Activated B cell treated with CpG ODN at 0.5 μM for 24 hours (primary cell): ENCODE measurements around the gene TCF15. TPM values are rescaled to one million over a fixed set of nuclear protein-coding genes. Genes with fewer than 3 reads are reported as not detected.

Experiments used
- ATAC-seq: fragments of 200-7000 bp; cut with Tn5 transposase; one replicate; pipeline ENCODE4 v1.10.0; 2021; ENCODE audit warnings: low read depth, mild to moderate bottlenecking, moderate library complexity
- CTCF ChIA-PET: fragments of 350-600 bp; sonication (Branson Sonifier 250); formaldehyde crosslinking; loops from one replicate; lab custom pipeline; 2021; ENCODE audit warnings: antibody characterized with exemption; lab: Charles Lee
- POLR2A ChIA-PET: fragments of 350-600 bp; sonication (Branson Sonifier 250); formaldehyde crosslinking; loops from one replicate; lab custom pipeline; 2021; ENCODE audit warnings: antibody characterized with exemption; lab: Charles Lee
- DNase-seq: peaks from one replicate; pipeline ENCODE4 v3.0.0; 2022
- H3K27ac Mint-ChIP-seq: one replicate; pipeline ENCODE4 v1.8.0; 2020; ENCODE audit warnings: mixed read lengths
- H3K27me3 Mint-ChIP-seq: one replicate; pipeline ENCODE4 v1.8.0; 2021; ENCODE audit warnings: mixed read lengths
- H3K36me3 Mint-ChIP-seq: one replicate; pipeline ENCODE4 v1.8.0; 2021; ENCODE audit warnings: low read depth, mixed read lengths
- H3K4me1 Mint-ChIP-seq: one replicate; pipeline ENCODE4 v1.8.0; 2021; ENCODE audit warnings: mixed read lengths
- H3K4me3 Mint-ChIP-seq: one replicate; pipeline ENCODE4 v1.8.0; 2020; ENCODE audit warnings: mild to moderate bottlenecking, mixed read lengths
- H3K9me3 Mint-ChIP-seq: one replicate; pipeline ENCODE4 v1.8.0; 2020; ENCODE audit warnings: mixed read lengths
- CTCF ChIP-seq: fragments of 200-600 bp; IDR thresholded peaks from one replicate; pipeline ENCODE4 v1.8.0; 2022; ENCODE audit warnings: antibody characterized with exemption, mild to moderate bottlenecking
- intact Hi-C: fragments of 100-400 bp; cut with micrococcal nuclease; formaldehyde crosslinking; loops from one replicate; pipeline ENCODE4 v1.15.1; 2024
- total RNA-seq: library from RNA; stranded (reverse); gene quantifications from 2 replicates; pipeline ENCODE4 v1.2.3, GENCODE V29; 2022

TCF15 gene
- total RNA-seq, 1 donor from 2014 or later, result not detected

GRCh38 chr20:641516-641875, 31.4 kb upstream of the TCF15 start:
- Mint-ChIP-seq H3K4me3 (no peak overlapping the region), H3K9me3 (no peaks in the 10 kb centered on the region), H3K27ac (no peak overlapping the region), H3K27me3 (peaks cover 19% of the 10 kb centered on the region), H3K4me1 (peaks cover 10% of the 10 kb centered on the region), H3K36me3 (no peaks in the 10 kb centered on the region)
- DNase-seq (no peak), ATAC-seq (no peak)
- POLR2A ChIA-PET, result no interaction called here
- intact Hi-C loops, result no loop called here
- CTCF ChIA-PET, result interaction anchor here (1.4 kb wide), 1 partner anchor 26 kb away, joined by 3 read pairs; no protein-coding TSS in a partner anchor
- no peak for TF ChIP-seq CTCF

- TF ChIP-seq CTCF, result no peak
- peaks cover 10% of the 10 kb centered on the region for H3K4me1 Mint-ChIP-seq
- H3K27me3 Mint-ChIP-seq, result peaks cover 23% of the 10 kb centered on the region
- no peak for DNase-seq
- ATAC-seq, result no peak
- POLR2A ChIA-PET, result no interaction called here
- intact Hi-C loops, result no loop called here
- no peaks in the 10 kb centered on the region for H3K9me3 Mint-ChIP-seq
- no peaks in the 10 kb centered on the region for H3K36me3 Mint-ChIP-seq
- CTCF ChIA-PET, result interaction anchor here (1.4 kb wide), 1 partner anchor 26 kb away, joined by 3 read pairs; no protein-coding TSS in a partner anchor
- no peak overlapping the region for H3K27ac Mint-ChIP-seq
- H3K4me3 Mint-ChIP-seq, result no peak overlapping the region
Observed at GRCh38 chr20:640674-641515, 30.8 kb upstream of the TCF15 start.

GRCh38 chr20:638579-638978, 28.5 kb upstream of the TCF15 start:
- Mint-ChIP-seq H3K4me1 (peaks cover 4% of the 10 kb centered on the region), H3K27ac (no peak overlapping the region), H3K27me3 (peaks cover 27% of the 10 kb centered on the region), H3K36me3 (no peaks in the 10 kb centered on the region), H3K4me3 (no peak overlapping the region), H3K9me3 (no peaks in the 10 kb centered on the region)
- intact Hi-C loops, result no loop called here
- no peak for TF ChIP-seq CTCF
- ChIA-PET CTCF (no interaction called here), POLR2A (no interaction called here)
- ATAC-seq, result no peak
- no peak for DNase-seq

- ATAC-seq (no peak), DNase-seq (no peak)
- intact Hi-C loops, result no loop called here
- Mint-ChIP-seq H3K36me3 (no peaks in the 10 kb centered on the region), H3K9me3 (no peaks in the 10 kb centered on the region), H3K4me1 (peaks cover 1% of the 10 kb centered on the region), H3K27me3 (peaks cover 17% of the 10 kb centered on the region), H3K27ac (no peak overlapping the region), H3K4me3 (no peak overlapping the region)
- TF ChIP-seq CTCF, result no peak
- ChIA-PET CTCF (no interaction called here), POLR2A (no interaction called here)
Observed at GRCh38 chr20:637559-637958, 27.4 kb upstream of the TCF15 start.

GRCh38 chr20:635893-636338, 25.8 kb upstream of the TCF15 start:
- H3K4me1 Mint-ChIP-seq, result no peaks in the 10 kb centered on the region
- no peak overlapping the region for H3K4me3 Mint-ChIP-seq
- intact Hi-C loops, result no loop called here
- ATAC-seq (no peak), DNase-seq (no peak)
- no peaks in the 10 kb centered on the region for H3K9me3 Mint-ChIP-seq
- no peak overlapping the region for H3K27ac Mint-ChIP-seq
- TF ChIP-seq CTCF, result no peak
- no peaks in the 10 kb centered on the region for H3K36me3 Mint-ChIP-seq
- peaks cover 14% of the 10 kb centered on the region for H3K27me3 Mint-ChIP-seq
- POLR2A ChIA-PET, result no interaction called here
- CTCF ChIA-PET, result no interaction called here
